GM18873 (cell line): ENCODE results near the gene SLMAP.

Experiments used
- ATAC-seq: cut with Tn5 transposase; IDR thresholded peaks from one replicate; pipeline ENCODE4 v1.9.1; 2021; ENCODE audit warnings: mild to moderate bottlenecking, moderate library complexity, moderate number of reproducible peaks; ENCODE audit not compliant: unreplicated experiment, low FRiP score

Gene SLMAP

DNA sequence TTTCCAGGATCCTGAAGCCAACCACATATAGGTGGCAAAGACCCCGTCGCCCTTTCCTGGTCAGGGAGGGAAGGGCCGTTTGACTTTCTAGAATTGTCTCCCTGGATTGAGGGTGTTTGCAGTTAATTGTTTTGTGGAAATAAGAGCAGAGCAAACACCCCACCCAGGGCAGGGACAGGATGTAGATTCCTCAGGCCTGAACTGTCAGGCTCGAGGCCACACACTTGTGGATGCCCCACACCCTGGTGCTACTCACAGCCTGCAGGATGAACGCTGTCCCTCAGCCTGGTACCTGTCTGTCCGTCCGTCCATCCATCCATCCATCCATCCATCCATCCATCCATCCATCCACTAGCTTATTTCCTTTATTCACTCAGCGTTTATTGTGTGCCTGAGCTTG, 222.2 kb downstream of the SLMAP start:
- no peak for ATAC-seq
